HepG2 (cell line): ENCODE results near the gene PTTG1. TPM values are rescaled to one million over a fixed set of nuclear protein-coding genes. Genes with fewer than 3 reads are reported as not detected.

Source experiments
- CHCHD3 ChIP-seq: sonication (generic); formaldehyde crosslinking; IDR thresholded peaks from 2 replicates; pipeline ENCODE4 v1.8.0; 2022; ENCODE audit warnings: mild to moderate bottlenecking, missing genetic modification reagents, moderate library complexity
- DNMT3B ChIP-seq: conservative IDR thresholded peaks from 2 replicates; pipeline ENCODE4 v1.6.1; 2016; ENCODE audit warnings: missing biosample characterization, control low read depth
- GPN1 ChIP-seq: sonication (generic); formaldehyde crosslinking; IDR thresholded peaks from 2 replicates; pipeline ENCODE4 v1.5.1; 2020; ENCODE audit warnings: missing genetic modification reagents, borderline replicate concordance
- HMGA1 ChIP-seq: sonication (generic); formaldehyde crosslinking; conservative IDR thresholded peaks from 2 replicates; pipeline ENCODE4 v1.4.0; 2020; ENCODE audit warnings: missing genetic modification reagents
- HOXA9 ChIP-seq: sonication (generic); formaldehyde crosslinking; IDR thresholded peaks from 2 replicates; pipeline ENCODE4 v1.8.1; 2022; ENCODE audit warnings: missing genetic modification reagents, mild to moderate bottlenecking, moderate library complexity, borderline replicate concordance
- KLF12 ChIP-seq: sonication (generic); formaldehyde crosslinking; IDR thresholded peaks from 2 replicates; pipeline ENCODE4 v1.4.0; 2020; ENCODE audit warnings: missing genetic modification reagents, borderline replicate concordance
- NCOA5 ChIP-seq: sonication (generic); formaldehyde crosslinking; IDR thresholded peaks from 2 replicates; pipeline ENCODE4 v1.4.0; 2020; ENCODE audit warnings: missing genetic modification reagents
- NPAS2 ChIP-seq: sonication (generic); formaldehyde crosslinking; IDR thresholded peaks from 2 replicates; pipeline ENCODE4 v1.8.0; 2022; ENCODE audit warnings: mild to moderate bottlenecking, missing genetic modification reagents, borderline replicate concordance
- NRL ChIP-seq: sonication (generic); formaldehyde crosslinking; IDR thresholded peaks from 2 replicates; pipeline ENCODE4 v1.5.0; 2020; ENCODE audit warnings: missing genetic modification reagents, mild to moderate bottlenecking, moderate library complexity, borderline replicate concordance
- PRMT3 ChIP-seq: sonication (generic); formaldehyde crosslinking; IDR thresholded peaks from 2 replicates; pipeline ENCODE4 v1.8.1; 2022; ENCODE audit warnings: low read depth, mild to moderate bottlenecking, moderate library complexity, missing genetic modification reagents, borderline replicate concordance
- ZBTB21 ChIP-seq: sonication (generic); formaldehyde crosslinking; IDR thresholded peaks from 2 replicates; pipeline ENCODE4 v1.4.0; 2020; ENCODE audit warnings: missing genetic modification reagents
- ZFP90 ChIP-seq: sonication (generic); formaldehyde crosslinking; IDR thresholded peaks from 2 replicates; pipeline ENCODE4 v1.8.0; 2022; ENCODE audit warnings: missing genetic modification reagents, mild to moderate bottlenecking, inconsistent platforms, borderline replicate concordance
- ZKSCAN8 ChIP-seq: IDR thresholded peaks from 2 replicates; pipeline ENCODE4 v1.6.1; 2016; ENCODE audit warnings: borderline replicate concordance, missing genetic modification reagents, missing compliant biosample characterization
- ZNF253 ChIP-seq: sonication (generic); formaldehyde crosslinking; IDR thresholded peaks from 2 replicates; pipeline ENCODE4 v1.8.0; 2022; ENCODE audit warnings: mild to moderate bottlenecking, missing genetic modification reagents, borderline replicate concordance
- ZNF317 ChIP-seq: sonication (generic); formaldehyde crosslinking; IDR thresholded peaks from 2 replicates; pipeline ENCODE4 v1.5.0; 2020; ENCODE audit warnings: mild to moderate bottlenecking, missing genetic modification reagents
- ZNF605 ChIP-seq: sonication (generic); formaldehyde crosslinking; IDR thresholded peaks from 2 replicates; pipeline ENCODE4 v1.8.0; 2022; ENCODE audit warnings: mild to moderate bottlenecking, missing genetic modification reagents
- ZNF615 ChIP-seq: sonication (generic); formaldehyde crosslinking; IDR thresholded peaks from 2 replicates; pipeline ENCODE4 v1.5.0; 2020; ENCODE audit warnings: mild to moderate bottlenecking, missing genetic modification reagents, borderline replicate concordance
- ZNF678 ChIP-seq: sonication (generic); formaldehyde crosslinking; IDR thresholded peaks from 2 replicates; pipeline ENCODE4 v1.4.0; 2020; ENCODE audit warnings: mild to moderate bottlenecking, missing genetic modification reagents
- polyA plus RNA-seq, 8 experiments: library from polyadenylated mRNA; depleted of rRNA in 3 of 8; stranded (reverse) in 7 of 8; unstranded in 1 of 8; fragments of >200 nt; fragmentation: Illumina TruSeq in 4 of 8; extraction: Trizol in 4 of 8; gene quantifications; 2 replicates each; pipeline versions ENCODE4 v1.2.1 to v1.2.3, GENCODE V29; 2011 to 2016; ENCODE audit warnings: low read depth in 4 of 8, missing spikeins in 1 of 8, mixed read lengths in 1 of 8; ENCODE audit not compliant: insufficient read depth in 1 of 8
- total RNA-seq, 5 experiments: library from RNA; depleted of rRNA; stranded (reverse); fragments of >200 nt; fragmentation: Illumina TruSeq; extraction: Trizol; gene quantifications; 2 replicates each; pipeline ENCODE4 v1.2.3, GENCODE V29; 2016; ENCODE audit warnings: low read depth in 1 of 5
- TF ChIP-seq, protein P1 (sequence below): sonication (generic); formaldehyde crosslinking; IDR thresholded peaks from 2 replicates; pipeline ENCODE4 v1.5.0; 2020; ENCODE audit warnings: mild to moderate bottlenecking, missing genetic modification reagents
- TF ChIP-seq, protein P2 (sequence below): sonication (generic); formaldehyde crosslinking; IDR thresholded peaks from 2 replicates; pipeline ENCODE4 v1.4.0; 2020; ENCODE audit warnings: missing genetic modification reagents, borderline replicate concordance
- TF ChIP-seq, protein P3 (sequence below): sonication (generic); formaldehyde crosslinking; IDR thresholded peaks from 2 replicates; pipeline ENCODE4 v1.4.0; 2020; ENCODE audit warnings: missing genetic modification reagents

The PTTG1 gene
- total and polyA plus RNA-seq, 2 of the 13 experiments (the other 11 are each of a cell fraction or from before 2014, with no cell fraction given): 102 to 161 TPM

DNA sequence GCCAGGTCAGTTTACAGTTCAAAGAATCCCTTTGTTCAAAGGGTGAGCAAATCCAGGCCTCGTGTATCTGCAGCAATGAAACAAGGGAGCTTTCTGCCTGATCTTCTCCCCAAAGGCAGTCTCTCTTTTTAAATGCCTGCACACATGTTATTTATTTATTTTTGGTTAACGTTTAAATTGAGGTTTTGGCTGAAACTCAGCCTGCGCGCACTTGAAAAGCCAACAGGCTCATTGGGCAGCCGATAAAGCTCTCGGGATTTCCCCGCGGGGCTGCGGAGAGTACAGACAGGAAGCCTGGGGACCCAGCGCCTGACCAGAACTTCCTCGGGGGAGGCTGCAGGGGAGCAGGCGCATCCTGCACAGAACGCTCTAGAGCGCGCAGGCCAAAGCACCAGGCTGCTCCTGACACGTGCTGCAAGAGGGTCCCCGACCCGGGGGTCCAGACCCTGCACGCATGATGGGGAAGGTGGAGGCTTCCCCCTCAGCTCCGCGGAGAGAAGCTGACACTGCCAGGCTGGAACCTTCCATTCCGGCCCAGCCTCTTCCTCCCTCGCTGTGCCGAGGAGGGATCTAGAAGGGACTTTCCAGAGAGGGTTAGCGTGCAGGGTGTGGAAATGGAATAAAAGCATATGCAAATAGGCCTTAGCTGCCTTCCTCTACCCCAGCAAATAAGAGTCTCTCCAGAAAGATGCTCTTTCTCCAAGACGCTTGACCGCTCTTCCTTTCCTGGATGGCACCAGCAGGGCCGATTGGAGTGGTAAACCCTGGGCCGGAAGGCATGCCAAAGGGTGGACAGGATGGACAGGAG is 46.1 kb downstream of the PTTG1 start (continued):
- peak; percentile 64; the same call in 1 of the 2 replicates for TF ChIP-seq HOXA9 (CRISPR knock-in tag)
- TF ChIP-seq ZNF317 (CRISPR knock-in tag): peak; percentile 84
- peak; percentile 95 for TF ChIP-seq ZNF605
- TF ChIP-seq NCOA5 (CRISPR knock-in tag): no peak
- 0 out of 2 replicates have a peak, but pooled peaks have one; percentile 49 for TF ChIP-seq PRMT3 (CRISPR knock-in tag)
- peak; percentile 74; the same call in 1 of the 2 replicates for TF ChIP-seq ZKSCAN8 (CRISPR knock-in tag)
- no peak for TF ChIP-seq DNMT3B (CRISPR knock-in tag)
- 0 out of 2 replicates have a peak, but pooled peaks have one; percentile 20 for TF ChIP-seq ZBTB21 (CRISPR knock-in tag)
- TF ChIP-seq, protein P1, sequence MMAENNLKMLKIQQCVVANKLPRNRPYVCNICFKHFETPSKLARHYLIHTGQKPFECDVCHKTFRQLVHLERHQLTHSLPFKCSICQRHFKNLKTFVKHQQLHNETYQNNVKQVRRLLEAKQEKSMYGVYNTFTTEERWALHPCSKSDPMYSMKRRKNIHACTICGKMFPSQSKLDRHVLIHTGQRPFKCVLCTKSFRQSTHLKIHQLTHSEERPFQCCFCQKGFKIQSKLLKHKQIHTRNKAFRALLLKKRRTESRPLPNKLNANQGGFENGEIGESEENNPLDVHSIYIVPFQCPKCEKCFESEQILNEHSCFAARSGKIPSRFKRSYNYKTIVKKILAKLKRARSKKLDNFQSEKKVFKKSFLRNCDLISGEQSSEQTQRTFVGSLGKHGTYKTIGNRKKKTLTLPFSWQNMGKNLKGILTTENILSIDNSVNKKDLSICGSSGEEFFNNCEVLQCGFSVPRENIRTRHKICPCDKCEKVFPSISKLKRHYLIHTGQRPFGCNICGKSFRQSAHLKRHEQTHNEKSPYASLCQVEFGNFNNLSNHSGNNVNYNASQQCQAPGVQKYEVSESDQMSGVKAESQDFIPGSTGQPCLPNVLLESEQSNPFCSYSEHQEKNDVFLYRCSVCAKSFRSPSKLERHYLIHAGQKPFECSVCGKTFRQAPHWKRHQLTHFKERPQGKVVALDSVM (CRISPR knock-in tag): peak; percentile 53; the same call in 1 of the 2 replicates
- TF ChIP-seq KLF12 (CRISPR knock-in tag): no peak
- no peak for TF ChIP-seq HMGA1
- peak; percentile 87; the same call in 1 of the 2 replicates for TF ChIP-seq ZNF253 (CRISPR knock-in tag)
- TF ChIP-seq GPN1 (CRISPR knock-in tag): no peak
- no peak for TF ChIP-seq NPAS2
- TF ChIP-seq CHCHD3 (CRISPR knock-in tag): no peak
- TF ChIP-seq NRL (CRISPR knock-in tag): peak; percentile 81; the same call in 1 of the 2 replicates
- peak; percentile 81; the same call in 1 of the 2 replicates for TF ChIP-seq ZFP90
- TF ChIP-seq, protein P2, sequence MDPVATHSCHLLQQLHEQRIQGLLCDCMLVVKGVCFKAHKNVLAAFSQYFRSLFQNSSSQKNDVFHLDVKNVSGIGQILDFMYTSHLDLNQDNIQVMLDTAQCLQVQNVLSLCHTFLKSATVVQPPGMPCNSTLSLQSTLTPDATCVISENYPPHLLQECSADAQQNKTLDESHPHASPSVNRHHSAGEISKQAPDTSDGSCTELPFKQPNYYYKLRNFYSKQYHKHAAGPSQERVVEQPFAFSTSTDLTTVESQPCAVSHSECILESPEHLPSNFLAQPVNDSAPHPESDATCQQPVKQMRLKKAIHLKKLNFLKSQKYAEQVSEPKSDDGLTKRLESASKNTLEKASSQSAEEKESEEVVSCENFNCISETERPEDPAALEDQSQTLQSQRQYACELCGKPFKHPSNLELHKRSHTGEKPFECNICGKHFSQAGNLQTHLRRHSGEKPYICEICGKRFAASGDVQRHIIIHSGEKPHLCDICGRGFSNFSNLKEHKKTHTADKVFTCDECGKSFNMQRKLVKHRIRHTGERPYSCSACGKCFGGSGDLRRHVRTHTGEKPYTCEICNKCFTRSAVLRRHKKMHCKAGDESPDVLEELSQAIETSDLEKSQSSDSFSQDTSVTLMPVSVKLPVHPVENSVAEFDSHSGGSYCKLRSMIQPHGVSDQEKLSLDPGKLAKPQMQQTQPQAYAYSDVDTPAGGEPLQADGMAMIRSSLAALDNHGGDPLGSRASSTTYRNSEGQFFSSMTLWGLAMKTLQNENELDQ (CRISPR knock-in tag): no peak
- TF ChIP-seq ZNF615 (CRISPR knock-in tag): peak; percentile 87; the same call in 1 of the 2 replicates
- TF ChIP-seq, protein P3, sequence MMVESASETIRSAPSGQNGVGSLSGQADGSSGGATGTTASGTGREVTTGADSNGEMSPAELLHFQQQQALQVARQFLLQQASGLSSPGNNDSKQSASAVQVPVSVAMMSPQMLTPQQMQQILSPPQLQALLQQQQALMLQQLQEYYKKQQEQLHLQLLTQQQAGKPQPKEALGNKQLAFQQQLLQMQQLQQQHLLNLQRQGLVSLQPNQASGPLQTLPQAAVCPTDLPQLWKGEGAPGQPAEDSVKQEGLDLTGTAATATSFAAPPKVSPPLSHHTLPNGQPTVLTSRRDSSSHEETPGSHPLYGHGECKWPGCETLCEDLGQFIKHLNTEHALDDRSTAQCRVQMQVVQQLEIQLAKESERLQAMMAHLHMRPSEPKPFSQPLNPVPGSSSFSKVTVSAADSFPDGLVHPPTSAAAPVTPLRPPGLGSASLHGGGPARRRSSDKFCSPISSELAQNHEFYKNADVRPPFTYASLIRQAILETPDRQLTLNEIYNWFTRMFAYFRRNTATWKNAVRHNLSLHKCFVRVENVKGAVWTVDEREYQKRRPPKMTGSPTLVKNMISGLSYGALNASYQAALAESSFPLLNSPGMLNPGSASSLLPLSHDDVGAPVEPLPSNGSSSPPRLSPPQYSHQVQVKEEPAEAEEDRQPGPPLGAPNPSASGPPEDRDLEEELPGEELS: peak; percentile 88
- TF ChIP-seq ZNF678 (CRISPR knock-in tag): 0 out of 2 replicates have a peak, but pooled peaks have one; percentile 75
